Peyer's patch (tissue), 4 donors: ENCODE measurements around the gene SIT1.
"Not testable (repeated sequence)": the region's sequence is repeated elsewhere in the genome, so short reads cannot be mapped to it uniquely, and the experiment has no call there.

Source experiments
- CTCF ChIP-seq, 6 experiments: fragments of 450-650 bp in 4 of 6; fragments of 200-600 bp in 2 of 6; sonication (generic) in 1 of 6; IDR thresholded peaks; one replicate each; pipeline ENCODE4 v1.5.1; 2017 to 2019; ENCODE audit warnings: antibody characterized with exemption in 6 of 6, mild to moderate bottlenecking in 3 of 6, moderate library complexity in 1 of 6
- POLR2A ChIP-seq, 2 donors: fragments of 450-650 bp; IDR thresholded peaks; one replicate each; pipeline ENCODE4 v1.5.1; 2017; ENCODE audit warnings: antibody characterized with exemption in 2 of 2, mild to moderate bottlenecking in 2 of 2, moderate library complexity in 2 of 2

DNA sequence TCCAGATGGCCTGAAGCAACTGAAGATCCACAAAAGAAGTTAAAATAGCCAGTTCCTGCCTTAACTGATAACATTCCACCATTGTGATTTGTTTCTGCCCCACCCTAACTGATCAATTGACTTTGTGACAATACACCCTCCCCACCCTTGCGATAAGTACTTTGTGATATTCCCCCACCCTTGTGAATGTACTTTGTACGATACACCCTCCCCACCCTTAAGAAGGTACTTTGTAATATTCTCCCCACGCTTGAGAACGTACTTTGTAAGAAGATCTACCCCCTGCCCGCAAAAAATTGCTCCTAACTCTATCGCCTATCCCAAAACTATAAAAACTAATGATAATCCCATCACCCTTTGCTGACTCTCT, 13.9 kb downstream of the SIT1 start:
- not testable (repeated sequence) for TF ChIP-seq CTCF, POLR2A (IDR thresholded peaks at IDR 0.05)
